HFFc6 (cell line): ENCODE data around the gene TMEM176B. TPM values are rescaled to one million over a fixed set of nuclear protein-coding genes. Genes with fewer than 3 reads are reported as not detected.

Experiments used
- DNase-seq: peaks from one replicate; pipeline ENCODE4 v3.0.0-alpha.2; 2018
- H3K27ac Mint-ChIP-seq: 2 replicates; pipeline ENCODE4 v1.8.0; 2020; ENCODE audit warnings: mild to moderate bottlenecking, mixed read lengths
- H3K27me3 Mint-ChIP-seq: 2 replicates; pipeline ENCODE4 v1.8.0; 2021; ENCODE audit warnings: mild to moderate bottlenecking, moderate library complexity, mixed read lengths; ENCODE audit not compliant: insufficient read depth
- H3K36me3 Mint-ChIP-seq: 2 replicates; pipeline ENCODE4 v1.8.0; 2021; ENCODE audit warnings: low read depth, mixed read lengths
- H3K4me1 Mint-ChIP-seq: 2 replicates; pipeline ENCODE4 v1.8.0; 2020; ENCODE audit warnings: low read depth, mixed read lengths
- H3K4me3 Mint-ChIP-seq: 2 replicates; pipeline ENCODE4 v1.8.0; 2020; ENCODE audit warnings: mild to moderate bottlenecking, moderate library complexity, mixed read lengths
- H3K9me3 Mint-ChIP-seq: 2 replicates; pipeline ENCODE4 v1.8.0; 2020; ENCODE audit warnings: mild to moderate bottlenecking, mixed read lengths
- CTCF ChIP-seq: fragments of 200-600 bp; sonication (generic); IDR thresholded peaks from 2 replicates; pipeline ENCODE4 v1.5.0; 2021; ENCODE audit warnings: antibody characterized with exemption, mild to moderate bottlenecking
- total RNA-seq, 6 experiments: library from RNA; stranded (reverse); fragmentation: NEBNext Ultra II Directional; extraction: Animal tissue kit (Norgen Biotek cat#: 25700); gene quantifications; 2 replicates in 1 of 6; 3 replicates in 5 of 6; pipeline ENCODE4 v1.2.3, GENCODE V29; 2021

TMEM176B gene
- total RNA-seq, 6 experiments from 2014 or later, result not detected

- DNase-seq, result no peak
- Mint-ChIP-seq H3K27ac (no peak overlapping the region), H3K4me3 (no peak overlapping the region), H3K4me1 (no peaks in the 10 kb centered on the region), H3K9me3 (no peaks in the 10 kb centered on the region), H3K27me3 (peaks cover 9% of the 10 kb centered on the region), H3K36me3 (no peaks in the 10 kb centered on the region)
- TF ChIP-seq CTCF, result no peak
Observed at GRCh38 chr7:150846291-150847115, 46.3 kb upstream of the TMEM176B start.

- TF ChIP-seq CTCF, result no peak
- H3K4me1 Mint-ChIP-seq, result no peaks in the 10 kb centered on the region
- H3K27ac Mint-ChIP-seq, result no peak overlapping the region
- H3K4me3 Mint-ChIP-seq, result no peak overlapping the region
- peaks cover 9% of the 10 kb centered on the region for H3K27me3 Mint-ChIP-seq
- DNase-seq, result no peak
- H3K36me3 Mint-ChIP-seq, result no peaks in the 10 kb centered on the region
- H3K9me3 Mint-ChIP-seq, result no peaks in the 10 kb centered on the region
Observed at GRCh38 chr7:150845421-150845861, 45.3 kb upstream of the TMEM176B start.

- H3K36me3 Mint-ChIP-seq, result no peaks in the 10 kb centered on the region
- H3K9me3 Mint-ChIP-seq, result no peaks in the 10 kb centered on the region
- no peak overlapping the region for H3K4me3 Mint-ChIP-seq
- no peak overlapping the region for H3K27ac Mint-ChIP-seq
- peaks cover 8% of the 10 kb centered on the region for H3K27me3 Mint-ChIP-seq
- TF ChIP-seq CTCF, result no peak
- DNase-seq, result no peak
- no peaks in the 10 kb centered on the region for H3K4me1 Mint-ChIP-seq
Observed at GRCh38 chr7:150842716-150843115, 42.6 kb upstream of the TMEM176B start.

GRCh38 chr7:150842018-150842417 lies 41.9 kb upstream of the TMEM176B start:
- peaks cover 8% of the 10 kb centered on the region for H3K27me3 Mint-ChIP-seq
- H3K36me3 Mint-ChIP-seq, result no peaks in the 10 kb centered on the region
- DNase-seq, result no peak
- H3K4me3 Mint-ChIP-seq, result no peak overlapping the region
- H3K4me1 Mint-ChIP-seq, result no peaks in the 10 kb centered on the region
- H3K9me3 Mint-ChIP-seq, result no peaks in the 10 kb centered on the region
- TF ChIP-seq CTCF, result no peak
- H3K27ac Mint-ChIP-seq, result no peak overlapping the region

GRCh38 chr7:150838965-150839650 lies 38.9 kb upstream of the TMEM176B start:
- no peaks in the 10 kb centered on the region for H3K9me3 Mint-ChIP-seq
- H3K4me3 Mint-ChIP-seq, result no peak overlapping the region
- H3K27ac Mint-ChIP-seq, result no peak overlapping the region

More at GRCh38 chr7:150838965-150839650, 38.9 kb upstream of the TMEM176B start:
- Mint-ChIP-seq H3K27me3 (peaks cover 5% of the 10 kb centered on the region), H3K36me3 (no peaks in the 10 kb centered on the region), H3K4me1 (no peaks in the 10 kb centered on the region)
- TF ChIP-seq CTCF, result no peak
- no peak for DNase-seq
